HUDEP-2 (cell line): ENCODE data around the gene RET.
A peak's percentile ranks its signal among the peaks of the same experiment; 100 is the strongest.

ENCODE experiments used
- DNase-seq, 76 experiments: peaks; one replicate each; lab custom pipeline; 2025; ENCODE audit not compliant: unreplicated experiment in 76 of 76; lab: John Stamatoyannopoulos, UW

Gene RET

GRCh38 chr10:43160046-43160920 is 83.4 kb downstream of the RET start:
- DNase-seq: no peak

- DNase-seq: no peak
Measured at GRCh38 chr10:43160921-43161255, 84.0 kb downstream of the RET start.

GRCh38 chr10:43162604-43163003 is 85.7 kb downstream of the RET start:
- DNase-seq: no peak

- DNase-seq: no peak
Measured at GRCh38 chr10:43166207-43166879, 89.5 kb downstream of the RET start.

- no peak for DNase-seq
Measured at GRCh38 chr10:43166880-43167497, 90.1 kb downstream of the RET start.

GRCh38 chr10:43167498-43167889 is 90.6 kb downstream of the RET start:
- no peak for DNase-seq

GRCh38 chr10:43170491-43170890 is 93.6 kb downstream of the RET start:
- DNase-seq: no peak

- no peak for DNase-seq
Measured at GRCh38 chr10:43172645-43173044, 95.8 kb downstream of the RET start.

GRCh38 chr10:43173120-43173519 is 96.3 kb downstream of the RET start:
- no peak for DNase-seq

GRCh38 chr10:43174969-43175368 is 98.1 kb downstream of the RET start:
- peak in 15 of 76 experiments; percentile 3 to 36 (median 11) for DNase-seq

GRCh38 chr10:43176271-43176670 is 99.4 kb downstream of the RET start:
- no peak for DNase-seq

- no peak for DNase-seq
Measured at GRCh38 chr10:43177595-43177994, 100.7 kb downstream of the RET start.
